GM18909 (cell line): ENCODE data around the gene SLC22A23.

Experiments
- ATAC-seq: cut with Tn5 transposase; IDR thresholded peaks from one replicate; pipeline ENCODE4 v1.9.1; 2021; ENCODE audit warnings: mild to moderate bottlenecking; ENCODE audit not compliant: unreplicated experiment, poor library complexity

The SLC22A23 gene

DNA sequence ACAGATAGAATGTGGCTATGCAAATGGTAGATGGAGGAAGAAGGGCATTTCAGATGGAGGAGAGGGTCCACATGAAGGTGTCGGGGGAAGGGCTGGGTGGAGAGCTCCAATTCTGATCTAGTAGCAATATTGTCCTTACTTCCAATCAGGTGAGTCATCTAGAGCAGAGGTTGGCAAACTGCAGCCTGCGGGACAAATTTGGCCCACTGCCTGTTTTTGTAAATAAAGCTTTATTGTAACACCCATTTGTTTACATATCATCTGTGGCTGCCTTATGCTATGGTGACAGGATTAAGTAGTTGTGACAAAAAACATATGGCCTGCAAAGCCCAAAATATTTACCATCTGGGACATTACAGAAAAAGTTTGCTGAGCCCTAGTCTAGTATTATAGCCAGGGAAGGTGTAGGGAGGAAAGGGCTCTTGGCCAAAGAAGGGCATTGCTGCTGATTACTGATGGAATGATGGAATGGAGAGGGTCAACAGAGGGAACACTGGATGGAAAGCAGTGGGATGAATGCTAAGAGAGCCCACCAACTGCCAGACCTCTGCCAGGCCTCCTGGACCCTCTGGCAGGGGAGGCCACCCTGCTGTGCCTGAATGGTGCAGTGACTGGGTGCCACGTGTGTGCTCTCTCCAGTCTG, 79.8 kb downstream of the SLC22A23 start:
- ATAC-seq = no peak

DNA sequence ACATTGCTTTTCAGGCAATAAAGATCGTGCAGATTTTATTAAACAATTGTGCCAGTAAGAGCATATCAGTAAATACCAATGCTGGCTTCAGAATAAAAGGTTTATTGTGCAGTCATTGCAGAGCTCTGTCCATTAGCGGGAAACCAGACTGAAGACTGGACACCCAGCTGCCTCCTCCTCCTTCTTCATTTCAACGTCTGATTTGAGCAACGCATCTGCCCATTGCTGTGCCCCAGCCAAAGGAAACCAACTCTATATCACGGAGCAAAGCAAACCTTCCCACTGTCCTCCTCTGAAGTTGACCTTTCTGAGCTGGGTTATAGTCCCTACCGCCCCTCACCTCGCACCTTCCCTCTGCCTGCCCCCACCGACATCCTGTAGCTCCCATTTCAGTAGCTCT, 80.8 kb downstream of the SLC22A23 start:
- no peak for ATAC-seq

DNA sequence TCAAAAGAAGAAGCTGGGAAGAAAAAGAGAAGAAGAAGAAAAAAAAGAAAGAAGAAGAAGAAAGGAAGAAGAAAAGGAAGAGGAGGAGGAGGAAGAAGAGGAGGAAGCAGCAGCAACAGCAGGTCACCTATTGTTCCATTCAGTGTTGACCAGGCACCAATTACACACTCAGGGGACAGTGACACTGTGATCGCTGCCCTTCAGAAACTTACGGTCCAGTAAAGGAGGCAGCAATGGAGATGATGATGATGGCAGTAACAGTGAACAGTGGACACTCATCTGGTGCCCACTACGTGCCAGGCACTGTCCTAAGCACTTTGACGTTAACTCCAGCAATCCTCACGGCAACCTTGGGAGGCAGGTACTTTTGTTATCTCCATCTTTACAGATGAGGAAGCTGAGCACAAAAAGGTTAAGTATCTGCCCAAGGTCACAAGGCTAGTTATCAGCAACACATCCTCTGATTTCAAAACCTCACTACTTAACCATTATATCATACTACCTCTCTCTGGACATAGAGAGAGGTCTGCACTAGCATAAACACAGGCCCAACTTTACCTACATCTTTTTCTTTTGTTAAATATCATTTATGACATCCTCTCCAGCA, 83.2 kb downstream of the SLC22A23 start:
- no peak for ATAC-seq

DNA sequence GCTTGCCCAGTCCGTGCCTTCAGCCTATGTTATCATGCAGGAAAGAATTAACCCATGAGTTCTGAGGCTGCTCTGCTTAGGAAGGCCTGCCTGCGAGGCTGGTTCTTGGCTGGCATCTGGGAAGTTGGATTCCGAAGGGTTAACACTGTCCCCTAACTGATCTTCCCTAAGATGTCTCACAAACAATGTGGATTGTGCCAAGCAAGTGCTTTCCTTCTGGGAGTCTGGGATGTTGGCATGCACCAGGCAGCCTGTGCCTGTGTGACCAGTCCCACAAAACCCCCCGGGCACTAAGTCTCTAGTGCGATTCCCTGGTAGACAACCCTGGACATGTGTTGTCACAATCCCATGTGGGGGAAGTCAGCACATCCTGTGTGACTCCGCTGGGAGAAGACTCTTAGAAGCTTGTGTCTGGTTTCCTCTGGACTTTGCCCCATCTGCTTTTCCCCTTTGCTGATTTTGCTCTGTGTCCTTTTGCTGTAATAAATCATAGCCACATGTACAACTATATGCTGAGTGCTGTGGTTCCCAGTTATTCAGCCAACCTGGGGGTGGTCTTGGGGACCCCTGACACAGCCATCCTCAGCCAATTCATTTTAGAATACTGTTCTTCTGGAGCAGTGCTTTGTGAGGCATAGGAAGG, 83.8 kb downstream of the SLC22A23 start:
- no peak for ATAC-seq

DNA sequence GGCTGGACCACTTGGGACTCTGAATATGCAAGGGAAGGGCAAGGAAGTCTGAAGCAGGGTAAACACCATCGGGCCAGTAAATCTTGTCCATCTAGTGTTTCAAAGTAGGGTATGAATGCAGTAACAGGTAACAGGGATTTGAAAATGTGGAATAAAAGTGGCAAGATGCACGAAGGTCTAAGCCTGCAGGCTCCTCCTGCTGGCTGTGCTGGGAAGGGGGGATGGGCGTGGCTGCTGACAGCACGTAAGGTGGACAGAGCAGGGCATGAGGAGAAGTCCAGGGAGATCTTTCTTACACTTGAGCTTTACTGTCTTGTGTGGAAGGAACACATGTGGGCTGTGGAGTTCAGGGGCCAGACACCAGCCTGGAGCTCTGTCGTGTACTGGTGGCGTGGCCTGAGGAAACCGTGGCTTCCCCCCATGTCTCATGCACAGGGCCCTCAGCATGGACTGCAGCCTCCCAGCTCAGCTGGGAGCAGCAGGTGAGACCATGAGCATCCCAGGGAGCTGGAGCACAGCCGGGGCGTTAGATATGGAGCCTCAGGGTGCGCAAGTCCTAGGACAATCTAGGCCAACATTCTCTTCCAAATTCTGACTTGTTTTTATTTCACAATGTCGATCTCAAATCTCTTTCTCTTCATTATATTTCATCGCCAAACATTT, 84.5 kb downstream of the SLC22A23 start:
- ATAC-seq = no peak

DNA sequence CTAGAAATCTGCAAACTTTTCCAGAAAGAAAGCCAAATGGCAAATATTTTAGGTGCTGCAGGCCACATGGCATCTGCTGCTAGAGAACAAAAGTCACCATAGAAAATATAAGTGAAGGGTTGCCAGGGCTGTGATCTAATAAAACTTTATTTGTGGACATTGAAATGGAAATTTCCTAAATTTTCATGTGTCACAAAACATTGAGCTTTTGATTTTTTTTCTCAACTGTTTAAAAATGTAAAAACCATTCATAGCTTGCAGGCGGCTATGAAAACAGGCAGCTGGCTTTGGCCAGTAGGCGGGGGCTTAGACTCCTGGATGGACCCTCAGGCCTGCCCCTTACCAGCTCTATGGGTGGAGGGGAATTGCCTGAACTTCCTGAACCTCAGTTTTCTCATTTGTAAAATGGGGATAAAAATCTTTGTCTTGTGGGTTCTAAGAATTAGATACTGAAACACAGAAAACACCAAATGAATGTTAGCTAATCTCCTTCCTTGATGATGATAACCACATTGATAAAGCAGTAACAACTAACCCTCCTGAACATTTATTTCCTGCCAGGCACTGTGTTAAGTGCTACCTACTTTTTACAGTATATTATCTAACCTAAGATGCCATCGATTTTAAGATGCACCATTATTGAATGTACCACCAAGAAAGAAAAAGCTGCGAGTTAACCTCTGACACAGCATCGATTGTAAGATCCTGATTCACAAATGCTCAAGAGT, 85.5 kb downstream of the SLC22A23 start:
- no peak for ATAC-seq

DNA sequence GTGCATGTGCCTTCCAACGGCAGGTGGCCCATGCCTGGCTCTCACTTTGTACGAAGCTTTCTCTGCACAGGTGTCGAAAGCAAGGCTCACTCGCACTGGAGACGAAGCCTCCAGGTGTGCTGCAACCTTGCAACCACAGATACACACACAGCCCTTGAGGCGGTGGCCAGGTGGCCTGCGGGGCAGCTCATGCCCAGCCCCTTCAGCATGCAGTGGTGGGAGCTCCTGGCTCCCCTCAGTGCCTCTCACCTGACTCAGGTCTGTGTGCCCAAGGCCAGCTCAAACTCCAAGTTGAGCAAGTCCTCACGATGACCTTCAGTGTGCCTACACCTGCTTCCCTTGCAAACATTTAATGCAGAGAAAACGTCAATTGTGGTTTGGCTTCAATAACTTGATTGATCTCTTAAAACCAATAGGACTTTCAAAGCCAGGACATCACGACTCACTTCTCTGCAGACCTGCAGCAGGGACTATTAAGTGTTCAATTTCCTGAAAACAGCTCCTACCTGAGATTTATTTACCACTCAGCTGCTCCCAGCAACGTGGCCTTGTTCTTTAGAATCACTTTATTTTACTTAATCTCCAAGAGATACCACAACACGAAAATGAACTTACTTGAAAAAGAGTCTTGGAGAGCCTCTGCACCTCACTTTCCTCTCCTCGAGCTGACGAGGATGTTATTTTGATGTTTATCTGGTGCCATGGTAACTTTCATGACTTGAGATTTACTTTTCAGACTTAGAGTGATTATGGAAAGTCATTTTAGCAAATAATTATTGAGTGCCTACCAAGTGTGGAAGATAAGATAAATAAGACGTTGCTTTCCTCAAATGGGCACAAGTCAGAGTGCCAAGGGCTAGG, 86.3 kb downstream of the SLC22A23 start:
- no peak for ATAC-seq

DNA sequence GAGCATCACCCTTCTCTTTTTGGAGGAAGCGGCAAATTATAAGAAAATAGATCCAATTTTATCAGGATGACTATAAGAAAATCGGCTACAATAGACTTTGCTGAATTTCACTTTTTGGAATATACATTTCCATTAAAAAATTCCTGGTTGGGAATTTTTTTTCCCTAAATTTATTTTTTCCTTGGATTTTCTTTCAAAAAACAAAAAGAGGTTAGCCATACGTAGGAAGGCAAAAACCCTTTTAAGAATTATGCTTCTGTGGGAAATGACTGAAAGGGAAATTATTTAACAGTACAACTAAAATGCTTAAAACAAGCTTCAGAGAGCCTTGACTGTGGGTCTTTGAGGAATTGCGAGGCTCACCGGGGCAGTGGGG, 86.9 kb downstream of the SLC22A23 start:
- no peak for ATAC-seq

DNA sequence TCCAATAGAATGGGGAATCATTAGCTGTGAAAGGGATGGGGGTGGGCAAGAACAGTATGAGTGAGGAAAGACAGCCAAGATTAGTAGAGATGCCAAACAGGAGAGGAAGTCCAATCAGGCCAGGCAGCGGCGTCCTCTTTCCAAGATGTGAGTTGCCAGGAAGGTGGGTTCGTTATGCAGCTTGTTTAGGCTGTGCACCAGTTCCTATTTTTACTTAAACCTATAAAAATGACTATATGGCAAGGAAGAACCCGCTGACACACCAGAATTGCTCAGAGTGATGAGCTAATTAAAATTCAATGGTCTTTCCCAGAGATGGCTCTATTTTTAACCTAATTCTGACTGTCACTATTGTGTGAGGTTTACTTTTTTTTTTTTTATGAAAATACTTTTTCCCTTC, 88.2 kb downstream of the SLC22A23 start:
- ATAC-seq = no peak

DNA sequence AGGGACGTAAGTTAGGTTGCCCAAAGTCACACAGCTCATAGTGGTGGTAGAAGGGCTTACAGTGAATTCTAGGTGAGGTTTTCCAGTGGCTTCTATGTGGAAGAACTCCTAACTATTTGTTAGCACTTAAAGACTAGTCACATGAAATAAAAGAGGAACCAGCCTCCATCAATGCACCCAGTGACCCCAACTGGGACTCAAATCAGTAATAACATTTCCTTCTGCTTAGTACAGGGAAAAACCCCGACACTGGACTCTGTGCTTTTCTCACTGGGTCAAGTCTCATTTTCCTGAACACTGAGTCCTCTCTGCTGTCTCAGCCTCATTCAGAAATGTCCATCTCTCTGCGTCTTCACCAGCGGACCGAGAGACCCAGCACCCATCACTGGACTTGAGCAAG, 89.2 kb downstream of the SLC22A23 start:
- no peak for ATAC-seq

DNA sequence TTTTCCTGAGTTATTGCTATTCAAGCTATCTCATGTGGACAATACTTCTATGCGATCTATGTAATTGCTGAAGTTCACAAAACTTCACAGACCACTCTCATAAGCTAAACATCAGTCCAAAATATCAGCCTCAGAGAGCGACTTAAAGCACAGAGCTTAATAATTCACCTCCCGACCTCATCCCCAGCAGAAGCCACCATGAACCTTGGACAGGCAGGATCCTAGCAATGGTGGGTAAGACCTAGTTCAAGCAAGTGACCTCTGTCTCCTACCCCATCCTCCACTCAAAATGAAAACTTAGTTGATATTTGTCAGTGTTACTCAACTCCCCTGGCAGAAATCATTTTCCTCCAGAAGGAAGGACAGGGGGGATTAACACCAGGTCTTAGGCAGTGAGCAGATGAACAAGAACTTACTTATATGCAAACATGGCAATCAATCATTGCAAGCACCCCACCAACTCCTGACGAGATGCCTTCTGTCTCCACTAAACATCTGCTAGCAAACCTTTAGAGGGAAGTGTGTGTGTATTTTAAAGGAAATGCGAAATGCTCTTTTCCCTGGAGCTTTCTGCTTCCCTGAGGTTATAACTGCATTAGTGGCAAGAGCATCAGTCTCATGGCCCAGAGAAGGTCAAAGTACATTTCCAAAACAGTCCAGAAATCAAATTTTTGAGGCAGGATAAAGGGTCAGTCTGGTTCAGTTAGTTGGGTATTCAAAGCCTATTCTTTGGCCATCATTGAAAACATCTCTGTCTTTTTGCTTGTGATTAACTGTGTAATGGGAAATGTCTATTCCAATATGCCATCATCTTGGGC, 90.0 kb downstream of the SLC22A23 start:
- no peak for ATAC-seq

DNA sequence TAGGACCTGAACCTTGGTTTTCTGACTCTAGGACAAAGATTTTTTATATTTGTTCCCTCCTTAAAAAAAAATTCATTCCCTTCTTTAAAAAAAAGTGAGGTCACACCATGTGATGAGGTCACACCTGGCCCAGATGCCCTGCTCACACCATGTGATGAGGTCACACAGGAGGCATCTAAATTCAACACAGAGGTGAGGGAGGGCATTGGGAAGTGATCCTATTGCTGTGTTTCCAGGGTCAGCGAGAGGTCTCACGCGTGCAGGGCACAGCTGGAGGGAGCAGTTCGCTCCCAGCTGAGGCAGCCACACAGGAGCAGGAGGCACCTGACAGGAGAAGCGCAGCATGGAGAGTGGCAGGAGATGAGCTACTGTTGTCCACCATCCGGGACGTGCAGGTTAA, 92.5 kb downstream of the SLC22A23 start:
- ATAC-seq = no peak

DNA sequence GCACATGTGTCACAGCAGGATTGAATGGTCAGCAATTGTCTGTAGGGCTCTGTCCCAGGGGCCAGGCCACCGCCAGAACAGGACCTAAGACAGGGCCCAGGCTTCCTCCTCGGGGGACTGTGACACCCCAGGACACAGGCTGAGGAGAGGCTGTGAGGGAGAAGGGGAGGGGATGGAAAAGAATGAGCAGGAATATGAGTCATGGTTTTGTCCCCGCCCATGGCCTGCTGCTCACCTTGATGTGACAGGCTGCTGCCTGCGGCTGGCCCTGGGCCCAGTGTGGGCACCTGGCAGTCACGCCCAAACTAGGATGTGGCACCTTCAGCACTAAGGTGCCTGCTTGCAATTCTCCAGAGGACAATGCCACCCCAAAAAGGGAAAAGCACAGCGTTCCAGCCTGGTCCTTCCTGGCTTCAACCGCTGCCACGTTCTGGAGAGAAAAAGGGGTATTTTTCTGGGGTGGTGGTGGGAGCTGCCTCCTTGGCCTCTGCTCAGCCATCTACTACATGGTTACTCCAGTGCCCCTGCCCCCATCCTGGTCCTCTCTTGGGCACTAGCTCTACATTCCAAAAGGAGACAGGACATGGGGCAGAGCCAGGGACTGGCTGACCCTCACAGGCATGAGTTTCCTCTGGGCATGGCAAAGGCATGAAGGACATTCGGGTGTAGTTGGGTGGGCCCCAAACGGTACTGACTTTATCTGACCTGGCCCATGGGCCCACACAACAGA, 93.4 kb downstream of the SLC22A23 start:
- no peak for ATAC-seq

DNA sequence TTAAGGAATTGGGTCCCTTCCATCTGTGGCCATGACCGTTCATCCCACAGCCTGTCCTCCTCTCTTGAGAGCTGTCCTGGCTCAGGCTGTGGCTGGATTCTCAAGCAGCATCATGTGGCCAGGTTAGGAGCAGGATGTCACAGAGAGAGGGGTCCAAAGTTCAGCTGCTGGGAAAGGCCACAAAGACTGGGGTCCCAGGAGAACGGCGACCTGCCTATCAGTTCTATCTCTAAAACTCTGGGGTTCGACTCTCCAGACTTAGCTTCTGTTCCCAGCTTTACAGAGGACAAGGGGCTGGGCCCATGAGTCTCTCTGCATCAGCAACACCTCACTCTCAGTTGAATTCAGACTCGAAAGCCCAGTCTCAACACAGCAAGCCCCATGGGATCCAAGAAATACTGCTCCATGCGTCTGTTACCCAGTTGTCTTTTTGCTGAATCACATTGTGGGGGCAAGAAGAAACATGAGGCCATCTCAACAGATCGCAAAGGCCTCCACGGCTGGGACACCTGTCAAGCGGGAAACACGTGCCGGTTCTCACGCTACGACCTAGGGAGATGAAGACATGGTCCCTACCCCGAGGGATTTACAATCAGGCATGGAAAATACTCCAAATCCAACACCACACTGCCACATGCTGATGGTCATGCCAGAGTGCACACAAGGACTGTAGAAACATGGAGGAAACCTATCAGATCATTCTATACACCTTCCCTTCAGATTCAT, 95.4 kb downstream of the SLC22A23 start:
- ATAC-seq = no peak

DNA sequence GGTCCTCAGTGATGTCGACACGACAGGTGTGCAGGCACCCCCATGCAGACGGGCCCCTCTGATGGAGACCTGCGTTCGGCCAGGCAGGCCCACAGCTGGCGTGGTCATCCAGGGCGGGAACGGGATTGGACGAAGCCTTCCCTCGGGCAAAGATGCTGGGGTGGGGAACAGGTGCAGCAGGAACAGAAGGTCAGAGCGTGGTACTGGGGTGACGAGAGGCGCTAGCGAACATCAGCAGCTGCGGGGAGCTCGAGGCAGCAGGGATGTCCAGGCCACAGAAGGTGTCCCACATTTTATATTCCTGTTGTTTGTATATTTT, 96.2 kb downstream of the SLC22A23 start:
- no peak for ATAC-seq

DNA sequence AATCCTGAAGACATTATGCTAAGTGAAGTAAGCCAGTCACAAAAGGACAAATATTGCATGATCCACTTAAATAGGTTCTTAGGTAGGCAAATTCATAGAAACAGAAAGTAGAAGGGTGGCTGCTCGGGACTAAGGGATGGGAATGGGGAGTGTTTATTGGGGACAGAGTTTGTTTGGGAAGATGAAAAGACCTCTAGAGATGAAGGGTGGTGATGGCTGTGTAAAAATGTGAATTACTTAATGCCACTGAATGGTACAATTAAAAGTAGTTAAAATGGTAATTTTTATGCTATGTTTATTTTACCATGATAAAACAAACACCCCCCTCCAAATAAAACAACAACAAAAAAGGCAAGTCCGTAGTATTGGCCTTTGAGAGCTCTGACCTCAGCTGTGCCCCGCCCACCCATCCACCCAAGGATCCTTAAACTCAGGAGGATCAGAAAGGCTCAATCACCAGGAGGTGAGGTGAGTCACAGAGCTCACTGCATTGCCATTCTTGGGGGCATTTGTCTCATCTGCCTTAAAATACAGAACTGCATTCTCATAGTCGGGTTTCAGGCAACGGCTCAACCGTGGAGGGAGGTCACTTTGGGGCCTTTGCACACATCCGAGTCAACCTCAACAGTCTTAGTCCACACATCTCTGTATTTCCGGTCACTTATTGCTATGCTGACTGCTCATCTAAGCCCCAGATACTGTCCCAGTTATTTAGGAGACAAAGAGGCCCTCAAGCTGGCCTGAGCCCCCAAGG, 96.7 kb downstream of the SLC22A23 start:
- ATAC-seq = no peak

DNA sequence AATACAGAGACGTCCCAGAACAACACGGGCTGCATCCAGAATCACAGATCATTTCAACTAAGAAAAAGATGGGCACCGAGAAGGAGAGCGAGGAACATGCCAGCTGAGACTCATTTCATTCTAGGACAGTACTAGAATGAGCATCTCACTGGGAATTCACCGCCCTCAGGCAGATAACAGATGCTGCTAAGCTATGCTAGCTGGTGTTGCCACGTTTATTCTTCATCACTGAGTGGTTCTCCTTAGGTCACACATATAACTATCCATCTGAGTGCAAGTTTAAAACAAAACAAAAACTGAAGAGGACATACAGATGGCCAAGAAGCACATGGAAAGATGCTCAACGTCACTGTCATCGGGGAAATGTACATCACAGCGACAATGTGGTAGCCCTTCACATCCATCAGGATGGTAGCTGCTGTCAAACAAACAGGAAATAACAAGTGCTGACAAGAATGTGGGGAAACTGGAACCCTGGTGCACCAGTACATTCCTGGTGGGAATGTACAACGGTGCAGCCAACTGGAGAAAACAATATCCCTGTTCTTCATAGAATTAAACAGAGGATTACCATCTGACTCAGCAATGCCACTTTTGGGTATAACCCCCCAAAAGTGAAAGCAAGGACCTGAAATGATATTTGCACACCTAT, 97.6 kb downstream of the SLC22A23 start:
- no peak for ATAC-seq
